DLD1 (cell line): ENCODE data around the gene NLRP3.

Experiments
- in situ Hi-C: cut with HindIII; loops from 2 replicates; pipeline ENCODE4 v1.10.0; 2017; ENCODE audit warnings: low sequenced_read_pairs

Gene NLRP3

DNA sequence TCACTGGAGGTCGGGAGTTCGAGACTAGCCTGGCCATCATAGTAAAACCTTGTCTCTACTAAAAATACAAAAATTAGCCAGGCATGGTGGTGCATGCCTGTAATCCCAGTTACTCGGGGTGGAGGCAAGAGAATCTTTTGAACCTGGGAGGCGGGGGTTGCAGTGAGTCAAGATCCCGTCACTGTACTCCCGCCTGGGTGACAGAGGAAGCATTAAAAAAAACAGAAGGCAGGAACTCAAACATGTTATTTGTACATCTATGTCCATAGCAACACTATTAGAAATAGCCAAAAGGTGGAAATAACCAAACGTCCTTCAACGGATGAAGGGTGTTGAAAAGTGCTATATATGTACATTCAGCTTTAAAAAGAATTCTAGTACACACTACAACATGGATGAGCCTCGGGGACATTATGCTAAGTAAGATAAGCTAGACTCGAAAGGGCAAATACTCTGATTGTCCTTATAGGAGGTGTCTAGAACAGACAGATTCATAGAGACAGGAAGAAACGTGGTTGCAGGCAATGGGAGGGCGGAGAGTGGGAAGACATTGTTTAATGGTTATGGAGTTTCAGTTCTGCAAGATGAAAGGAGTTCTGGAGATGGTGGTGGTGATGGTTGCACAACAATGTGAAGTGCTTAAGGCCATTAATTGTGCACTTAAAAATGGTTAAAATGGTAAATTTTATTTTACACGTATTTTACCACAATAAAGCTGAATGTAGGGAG is 19.2 kb downstream of the NLRP3 start:
- in situ Hi-C loops = no loop called here

DNA sequence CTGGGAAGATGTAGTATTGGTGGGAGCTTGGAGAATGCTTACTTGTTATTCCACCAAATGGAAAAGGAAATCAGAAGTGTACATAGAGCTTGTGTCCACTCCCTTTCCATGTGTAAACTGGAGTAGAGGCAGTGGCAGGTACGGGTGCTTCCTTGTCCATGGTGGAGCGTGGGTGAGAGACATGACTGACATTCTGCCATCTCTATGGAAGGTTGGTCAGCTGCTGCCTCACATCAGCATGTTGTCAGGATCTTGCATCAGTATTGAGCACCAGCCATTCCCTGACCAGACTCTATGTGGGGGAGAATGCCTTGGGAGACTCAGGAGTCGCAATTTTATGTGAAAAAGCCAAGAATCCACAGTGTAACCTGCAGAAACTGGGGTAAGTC is 19.8 kb downstream of the NLRP3 start:
- in situ Hi-C loops = no loop called here

DNA sequence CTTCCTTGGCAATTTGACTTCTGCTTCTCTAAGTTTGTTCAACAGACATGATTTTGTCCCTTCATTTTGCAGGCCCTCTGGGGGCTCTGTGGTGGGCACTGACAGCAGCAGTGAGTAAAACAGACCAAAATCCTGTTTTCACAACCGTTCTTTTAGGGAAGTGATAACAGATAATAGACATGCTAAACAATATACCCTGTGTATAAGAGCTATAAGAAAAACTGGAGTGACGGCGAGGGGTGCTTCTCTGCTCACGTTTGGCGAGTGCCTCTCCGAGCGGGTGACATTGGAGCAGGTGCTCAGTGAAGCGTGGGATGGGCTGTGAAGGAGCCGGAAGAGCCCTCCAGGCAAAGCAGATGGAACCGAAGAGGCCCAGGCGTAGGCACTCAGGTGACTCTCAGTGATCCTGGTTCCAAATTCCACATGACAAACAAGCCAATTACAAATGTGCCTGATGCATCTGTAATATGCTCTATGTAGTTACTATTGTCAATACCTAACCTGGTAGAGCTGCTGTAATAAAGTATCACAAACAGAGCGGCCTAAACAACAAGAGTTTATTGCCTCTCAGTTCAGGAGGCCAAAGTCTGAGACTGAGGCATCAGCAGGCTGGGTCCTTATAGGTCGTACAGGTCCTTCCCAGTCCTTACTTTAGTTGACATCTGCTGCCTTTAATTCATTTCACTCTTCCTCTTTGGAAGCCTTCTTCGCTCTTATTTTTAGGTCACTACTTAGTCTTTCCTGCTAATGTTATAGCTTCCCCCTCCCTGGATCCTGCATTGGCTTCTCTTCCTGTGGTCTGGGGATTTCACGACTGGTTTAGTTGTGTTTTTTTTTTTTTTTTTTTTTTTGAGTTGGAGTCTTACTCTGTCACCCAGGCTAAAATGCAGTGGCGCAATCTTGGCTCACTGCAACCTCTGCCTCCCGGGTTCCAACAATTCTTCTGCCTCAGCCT is 21.9 kb downstream of the NLRP3 start:
- in situ Hi-C loops = no loop called here

DNA sequence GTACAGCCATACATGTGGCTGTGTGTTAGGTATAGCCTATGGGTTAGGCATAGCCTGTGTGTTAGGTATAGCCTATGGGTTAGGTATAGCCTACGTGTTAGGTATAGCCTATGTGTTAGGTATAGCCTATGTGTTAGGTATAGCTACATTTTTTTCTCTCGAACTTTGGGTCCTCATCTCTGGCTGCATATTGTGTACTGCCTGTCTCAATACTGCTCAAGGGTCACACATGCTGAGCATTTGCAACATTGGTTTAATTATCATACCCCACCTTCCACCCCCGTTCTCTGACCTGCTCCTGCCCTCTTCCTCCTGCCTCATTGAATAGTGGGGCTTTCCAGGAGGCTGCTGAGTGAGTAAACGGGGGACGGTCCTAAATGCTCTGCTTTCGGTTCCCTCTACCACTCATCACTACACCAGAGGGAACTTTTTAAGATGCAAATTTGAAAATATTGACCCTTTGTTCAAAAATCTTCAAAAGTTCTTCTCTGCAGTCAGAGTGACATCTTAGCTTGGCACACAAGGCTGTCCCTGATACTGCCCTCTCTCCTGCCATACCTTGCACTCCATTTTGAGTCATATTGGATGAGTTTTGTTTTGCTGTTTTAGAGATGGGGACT is 24.1 kb downstream of the NLRP3 start:
- in situ Hi-C loops = no loop called here

DNA sequence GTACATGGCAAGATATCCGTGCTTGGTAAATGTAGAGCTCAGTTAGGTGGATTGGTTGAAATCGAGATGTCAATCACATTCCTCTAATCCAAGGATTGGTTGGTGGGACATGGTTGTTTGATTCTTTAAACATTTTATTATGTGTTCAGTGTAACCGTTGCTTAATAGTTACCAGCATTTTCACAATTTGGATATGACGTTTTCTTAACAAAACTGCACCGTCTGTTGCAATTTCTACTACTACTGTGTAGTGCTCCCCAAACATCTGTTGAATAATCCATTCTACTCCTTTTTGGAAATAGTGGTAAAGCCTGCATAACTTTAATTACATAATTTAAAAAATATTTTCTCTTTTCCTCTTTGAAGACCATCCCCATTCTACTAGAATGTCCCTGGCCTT is 25.6 kb downstream of the NLRP3 start:
- in situ Hi-C loops = no loop called here

- in situ Hi-C loops = no loop called here
These were observed 26.2 kb downstream of the NLRP3 start for GRCh38 chr1:247442164-247442563.

DNA sequence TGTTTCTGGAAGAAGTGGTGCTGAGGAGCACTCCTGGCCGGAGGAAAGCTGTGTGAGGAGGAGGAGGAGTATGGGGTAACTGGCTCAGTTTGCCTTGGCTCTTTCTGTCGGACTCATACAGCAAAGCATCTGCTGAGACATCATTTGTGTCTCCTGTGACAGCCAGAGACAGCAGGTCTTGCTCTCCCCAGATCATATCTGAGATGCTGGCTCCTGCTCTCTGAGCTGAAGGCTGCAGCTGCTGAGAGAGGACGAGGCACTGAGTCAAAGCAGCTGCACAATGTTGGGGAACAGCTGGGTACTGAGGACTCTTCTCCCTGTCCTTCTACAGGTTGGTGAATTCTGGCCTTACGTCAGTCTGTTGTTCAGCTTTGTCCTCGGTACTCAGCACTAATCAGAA is 27.7 kb downstream of the NLRP3 start:
- in situ Hi-C loops = no loop called here

GRCh38 chr1:247444571-247444970 is 28.6 kb downstream of the NLRP3 start:
- in situ Hi-C loops = no loop called here

GRCh38 chr1:247445526-247446356 is 29.8 kb downstream of the NLRP3 start:
- in situ Hi-C loops = no loop called here

GRCh38 chr1:247447162-247447909 is 31.4 kb downstream of the NLRP3 start:
- in situ Hi-C loops = no loop called here

DNA sequence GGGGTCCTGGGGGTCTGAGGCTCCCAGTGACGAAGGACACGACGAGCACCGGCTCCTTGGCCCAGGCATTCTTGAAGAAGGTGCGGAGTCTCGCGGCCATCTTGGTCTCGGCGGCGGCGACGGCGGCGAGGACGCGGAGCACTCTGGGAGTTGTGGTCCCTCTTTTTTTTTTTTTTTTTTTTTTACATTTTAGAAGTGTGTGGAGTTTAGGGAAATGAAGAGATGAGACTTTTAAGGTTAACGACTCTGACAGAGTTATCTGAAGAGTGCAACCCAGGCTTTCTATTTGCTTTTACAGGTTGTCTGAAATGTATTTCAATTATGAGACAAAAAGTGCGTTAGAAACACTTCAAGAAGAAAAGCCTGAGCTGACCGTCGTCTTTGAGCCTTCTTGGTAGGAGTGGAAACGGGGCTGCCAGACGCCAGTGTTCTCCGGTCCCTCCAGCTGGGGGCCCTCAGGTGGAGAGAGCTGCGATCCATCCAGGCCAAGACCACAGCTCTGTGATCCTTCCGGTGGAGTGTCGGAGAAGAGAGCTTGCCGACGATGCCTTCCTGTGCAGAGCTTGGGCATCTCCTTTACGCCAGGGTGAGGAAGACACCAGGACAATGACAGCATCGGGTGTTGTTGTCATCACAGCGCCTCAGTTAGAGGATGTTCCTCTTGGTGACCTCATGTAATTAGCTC is 32.3 kb downstream of the NLRP3 start:
- in situ Hi-C loops = no loop called here

DNA sequence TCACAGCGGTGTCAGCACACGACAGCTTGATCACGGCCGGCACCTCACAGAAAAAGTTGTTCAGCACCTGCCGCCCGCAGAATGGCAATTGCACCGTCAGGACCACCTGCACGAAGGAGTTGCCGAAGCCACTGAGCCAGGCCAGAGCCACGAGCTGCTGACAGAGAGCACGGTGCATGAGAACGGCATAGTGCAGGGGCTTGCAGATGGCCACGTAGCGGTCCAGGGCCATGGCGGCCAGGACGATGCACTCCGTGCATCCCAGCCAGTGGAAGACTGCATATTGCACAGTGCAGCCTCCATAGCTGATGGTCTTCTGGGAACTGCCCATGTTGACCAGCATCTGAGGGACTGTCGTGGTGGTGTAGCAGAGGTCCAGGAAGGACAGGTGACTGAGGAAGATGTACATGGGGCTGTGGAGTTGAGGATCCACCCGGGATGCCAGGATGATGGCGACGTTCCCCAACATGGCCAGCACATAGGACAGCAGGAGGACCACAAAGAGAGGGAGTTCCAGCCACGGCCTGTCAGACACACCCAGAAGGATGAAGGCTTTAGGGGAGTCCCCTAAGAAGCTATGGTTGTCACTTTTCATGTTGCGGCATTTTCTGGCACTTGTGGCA is 35.5 kb downstream of the NLRP3 start:
- in situ Hi-C loops = no loop called here

GRCh38 chr1:247452447-247453039 is 36.6 kb downstream of the NLRP3 start:
- in situ Hi-C loops = no loop called here

DNA sequence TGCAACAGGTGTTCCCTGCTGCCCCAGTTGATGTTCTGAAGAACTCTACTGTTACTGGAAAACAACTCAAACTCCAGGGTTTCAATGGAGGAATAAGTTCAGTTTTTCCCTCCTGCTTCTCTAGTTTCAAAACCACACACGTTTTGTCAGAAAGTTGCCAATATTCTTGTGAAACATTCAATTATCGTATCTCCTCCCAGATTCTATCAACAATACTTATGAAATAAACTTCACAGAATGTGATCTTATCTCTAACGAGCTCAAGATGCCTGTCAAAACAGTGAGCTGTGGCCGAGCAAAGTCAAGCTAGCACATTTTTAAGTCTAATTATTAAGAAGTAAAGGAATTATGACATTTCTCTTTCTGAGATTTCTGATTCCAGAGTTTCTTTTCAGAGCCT is 37.3 kb downstream of the NLRP3 start:
- in situ Hi-C loops = no loop called here

DNA sequence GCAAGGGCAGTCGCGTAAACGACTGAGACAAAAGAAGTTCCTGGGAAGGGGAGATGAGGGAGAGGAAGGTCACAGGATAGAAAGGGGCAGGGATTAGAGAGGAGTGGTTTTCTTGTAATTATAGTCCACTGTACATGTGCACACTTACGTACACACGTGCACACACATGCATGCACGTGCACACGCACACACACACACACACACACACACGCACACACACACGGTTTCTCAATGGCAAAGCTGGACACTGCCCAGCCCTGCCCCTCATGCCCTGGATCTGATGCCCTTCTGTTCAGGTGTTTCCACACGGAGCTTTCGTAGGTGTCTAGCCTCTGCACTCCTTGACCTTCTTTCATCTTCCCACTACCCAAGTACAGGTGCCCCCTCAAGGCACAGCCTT is 38.0 kb downstream of the NLRP3 start:
- in situ Hi-C loops = no loop called here

DNA sequence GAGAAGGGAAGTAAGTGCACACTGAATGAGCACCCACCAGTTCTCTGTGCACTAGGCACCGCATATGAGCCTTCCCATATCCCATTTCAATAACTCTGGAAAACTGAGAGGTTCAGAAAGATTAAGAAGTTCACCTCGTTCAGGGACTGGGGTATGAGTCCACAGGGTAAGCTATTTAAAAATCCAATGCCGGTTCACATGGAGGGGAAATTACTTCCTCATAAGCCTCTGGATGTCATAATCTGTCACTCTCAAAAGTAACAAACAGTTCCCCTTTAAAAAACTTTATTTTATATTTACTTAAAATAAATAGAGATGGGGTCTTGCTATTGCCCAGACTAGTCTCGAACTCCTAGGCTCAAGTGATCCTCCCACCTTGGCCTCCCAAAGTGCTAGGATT is 40.0 kb downstream of the NLRP3 start:
- in situ Hi-C loops = no loop called here

DNA sequence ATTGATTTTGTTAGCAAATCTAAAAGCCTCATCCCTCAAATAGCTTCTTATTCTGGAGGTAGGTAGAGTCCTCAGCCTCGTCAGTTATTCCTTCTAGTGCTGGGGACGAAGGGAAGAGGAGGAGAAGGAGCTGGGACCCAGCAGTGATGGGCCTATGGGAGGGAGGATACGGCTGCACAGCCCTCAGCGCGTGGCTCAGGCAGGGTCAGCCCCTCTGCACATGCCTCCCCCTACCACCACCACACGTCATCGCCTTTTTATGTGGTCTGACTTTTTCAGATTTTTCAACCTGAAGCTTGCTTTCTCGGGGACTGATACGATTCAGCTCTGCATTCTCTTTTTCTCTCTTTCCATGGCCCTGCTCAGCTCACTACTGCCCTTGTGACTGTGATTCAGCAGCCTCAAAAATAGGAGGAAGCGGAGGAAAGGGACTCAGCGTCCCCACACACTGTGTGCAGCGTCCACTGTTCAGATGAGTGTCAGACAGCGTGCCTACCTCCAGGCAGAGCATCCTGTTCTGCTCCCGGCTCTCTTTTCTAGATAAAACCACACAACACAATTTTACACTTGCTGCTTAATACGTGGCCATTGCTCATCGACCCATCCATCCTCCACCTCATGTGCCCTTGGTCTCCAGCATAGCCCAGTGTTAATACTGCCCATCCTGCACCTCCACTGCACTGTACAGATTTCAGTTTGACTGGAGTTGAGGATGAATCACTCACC is 41.1 kb downstream of the NLRP3 start:
- in situ Hi-C loops = no loop called here

GRCh38 chr1:247459507-247459906 is 43.5 kb downstream of the NLRP3 start:
- in situ Hi-C loops = no loop called here
